Bronchial epithelial cell (primary cell): ENCODE measurements around the gene ARRB1. TPM values are rescaled to one million over a fixed set of nuclear protein-coding genes. Genes with fewer than 3 reads are reported as not detected.

Experiments used
- DNase-seq: peaks from one replicate; pipeline ENCODE4 v3.0.0-alpha.2; 2010; ENCODE audit warnings: low read depth
- FAIRE-seq: peaks from 2 replicates; lab custom pipeline; 2011; peaks lifted over from hg19 to GRCh38; lab: Jason Lieb, UNC
- H3K27me3 ChIP-seq: 2 replicates; pipeline ENCODE4 v1.5.1; 2011; ENCODE audit warnings: low read length; ENCODE audit not compliant: control insufficient read depth, insufficient read depth
- H3K36me3 ChIP-seq: 2 replicates; pipeline ENCODE4 v1.5.1; 2011; ENCODE audit warnings: low read length; ENCODE audit not compliant: control insufficient read depth, insufficient read depth
- H3K4me3 ChIP-seq: 2 replicates; pipeline ENCODE4 v1.5.1; 2011; ENCODE audit warnings: mild to moderate bottlenecking, low read depth, low read length, control low read depth
- CTCF ChIP-seq: IDR thresholded peaks from 2 replicates; pipeline ENCODE4 v1.5.1; 2011; ENCODE audit warnings: mild to moderate bottlenecking, moderate library complexity, low read length, control low read depth, inconsistent platforms; ENCODE audit not compliant: insufficient read depth, severe bottlenecking
- total RNA-seq: library from RNA; depleted of rRNA; stranded (reverse); fragments of >200 nt; gene quantifications from 2 replicates; pipeline ENCODE4 v1.2.1, GENCODE V29; 2014

Gene ARRB1
- total RNA-seq, 1 donor from 2014 or later, result 0.26 TPM

- FAIRE-seq (no peak), DNase-seq (no peak)
- TF ChIP-seq CTCF, result no peak
- Histone ChIP-seq H3K27me3 (no peaks in the 10 kb centered on the region), H3K4me3 (no peak overlapping the region), H3K36me3 (no peaks in the 10 kb centered on the region)
Observed at GRCh38 chr11:75346912-75347647, 4.4 kb downstream of the ARRB1 start.

GRCh38 chr11:75346296-75346695, 5.2 kb downstream of the ARRB1 start:
- FAIRE-seq, result no peak
- no peaks in the 10 kb centered on the region for H3K36me3 ChIP-seq
- no peak for TF ChIP-seq CTCF

GRCh38 chr11:75345455-75346160, 5.9 kb downstream of the ARRB1 start:
- no peak overlapping the region for H3K4me3 ChIP-seq
- no peaks in the 10 kb centered on the region for H3K27me3 ChIP-seq
- no peaks in the 10 kb centered on the region for H3K36me3 ChIP-seq
- FAIRE-seq (no peak), DNase-seq (no peak)
- TF ChIP-seq CTCF, result no peak

More at GRCh38 chr11:75346296-75346695, 5.2 kb downstream of the ARRB1 start:
- no peaks in the 10 kb centered on the region for H3K27me3 ChIP-seq
- H3K4me3 ChIP-seq, result no peak overlapping the region
- DNase-seq, result no peak

- DNase-seq (peak; percentile 32), FAIRE-seq (no peak)
- no peaks in the 10 kb centered on the region for H3K27me3 ChIP-seq
- no peak overlapping the region for H3K4me3 ChIP-seq
- H3K36me3 ChIP-seq, result no peaks in the 10 kb centered on the region
- TF ChIP-seq CTCF, result no peak
Observed at GRCh38 chr11:75344761-75345454, 6.6 kb downstream of the ARRB1 start.

GRCh38 chr11:75344186-75344585, 7.3 kb downstream of the ARRB1 start:
- no peak for TF ChIP-seq CTCF
- Histone ChIP-seq H3K27me3 (no peaks in the 10 kb centered on the region), H3K36me3 (no peaks in the 10 kb centered on the region), H3K4me3 (no peak overlapping the region)
- no peak for FAIRE-seq
- DNase-seq, result no peak
